GM12878 (cell line): ENCODE results near the gene NUP214. TPM values are rescaled to one million over a fixed set of nuclear protein-coding genes. Genes with fewer than 3 reads are reported as not detected.

Source experiments
- CREB1 ChIP-seq: IDR thresholded peaks from 2 replicates; pipeline ENCODE4 v1.6.1; 2012; ENCODE audit warnings: low read depth, mild to moderate bottlenecking, inconsistent platforms
- MEF2A ChIP-seq: IDR thresholded peaks from 2 replicates; pipeline ENCODE4 v1.6.1; 2011; ENCODE audit warnings: low read depth, mild to moderate bottlenecking, low read length, moderate library complexity; ENCODE audit not compliant: insufficient read depth
- NR2F1 ChIP-seq: fragments of 450-650 bp; conservative IDR thresholded peaks from 2 replicates; pipeline ENCODE4 v1.6.1; 2017; ENCODE audit warnings: mild to moderate bottlenecking
- SIX5 ChIP-seq: IDR thresholded peaks from 2 replicates; pipeline ENCODE4 v1.6.1; 2011; ENCODE audit warnings: mild to moderate bottlenecking, low read depth, low read length, moderate library complexity; ENCODE audit not compliant: severe bottlenecking
- polyA plus RNA-seq, 11 experiments: library from polyadenylated mRNA; depleted of rRNA in 4 of 11; unstranded in 6 of 11; stranded (reverse) in 5 of 11; fragments of >200 nt; fragmentation: Nextera tagmentation in 4 of 11; fragmentation: Illumina TruSeq in 1 of 11; extraction: Ambion mirVana in 4 of 11; extraction: Trizol in 1 of 11; gene quantifications; 1 replicate in 1 of 11; 2 replicates in 10 of 11; pipeline versions ENCODE4 v1.2.1 to v1.2.3, GENCODE V29; 2011 to 2016; ENCODE audit warnings: inconsistent platforms in 2 of 11, missing spikeins in 2 of 11, low read depth in 1 of 11
- total RNA-seq, 4 experiments: library from RNA; depleted of rRNA in 3 of 4; stranded (reverse); fragments of >200 nt in 3 of 4; fragmentation: Illumina TruSeq in 1 of 4; extraction: Trizol in 1 of 4; gene quantifications; 2 replicates each; pipeline versions ENCODE4 v1.2.1 to v1.2.3, GENCODE V29; 2013 to 2021
- TF ChIP-seq, protein P1 (sequence below): fragments of 150-350 bp; IDR thresholded peaks from 2 replicates; pipeline ENCODE4 v1.6.1; 2014; ENCODE audit warnings: mild to moderate bottlenecking, low read depth, low read length
- TF ChIP-seq, protein P2 (sequence below): fragments of 450-650 bp; IDR thresholded peaks from 2 replicates; pipeline ENCODE4 v1.6.1; 2017; ENCODE audit warnings: antibody characterized with exemption, mild to moderate bottlenecking, moderate library complexity
- TF ChIP-seq, protein P3 (sequence below): fragments of 450-650 bp; formaldehyde crosslinking; IDR thresholded peaks from 2 replicates; pipeline ENCODE4 v1.5.0; 2022; ENCODE audit warnings: mild to moderate bottlenecking, missing genetic modification characterization
- TF ChIP-seq, protein P4 (sequence below): IDR thresholded peaks from 2 replicates; pipeline ENCODE4 v1.6.1; 2011; ENCODE audit warnings: low read depth, low read length, improper control_type of control experiment, borderline replicate concordance

Gene NUP214
- total and polyA plus RNA-seq, 10 of the 15 experiments (the other 5 are each of a cell fraction or from before 2014, with no cell fraction given) = 11.7 to 53.8 (median 17.6) TPM

DNA sequence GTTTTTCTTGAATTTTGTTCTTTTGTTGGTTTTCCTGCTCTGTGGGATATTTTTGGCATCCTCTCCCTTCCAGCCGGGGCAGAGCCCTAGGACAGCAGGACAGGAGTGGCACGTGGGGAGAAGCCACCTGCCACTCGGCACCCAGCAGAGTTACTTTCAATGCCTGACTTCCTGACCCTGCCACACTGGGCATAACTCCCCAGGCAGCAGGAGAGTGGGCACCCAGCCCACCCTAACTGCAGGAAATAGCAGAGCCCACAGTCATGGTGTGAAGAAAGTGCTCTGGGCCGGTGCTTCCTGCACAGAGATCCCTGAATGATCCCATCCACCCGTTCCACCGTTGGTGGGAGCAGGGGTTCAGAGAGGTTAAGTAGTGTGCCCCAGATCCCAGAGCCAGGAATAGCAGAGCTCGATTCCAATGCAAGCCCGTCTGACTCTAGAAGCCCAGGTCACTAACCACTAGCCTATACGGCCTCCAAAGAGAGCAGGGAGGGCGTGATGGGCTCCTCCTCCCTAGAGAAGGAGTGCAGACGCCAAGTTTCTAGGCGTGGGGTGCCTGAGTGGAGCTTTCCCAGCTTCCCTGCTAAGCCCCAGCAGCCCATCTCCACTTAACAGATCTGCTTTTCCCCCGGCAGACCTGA lies 8.1 kb upstream of the NUP214 start (continued):
- TF ChIP-seq, protein P1, sequence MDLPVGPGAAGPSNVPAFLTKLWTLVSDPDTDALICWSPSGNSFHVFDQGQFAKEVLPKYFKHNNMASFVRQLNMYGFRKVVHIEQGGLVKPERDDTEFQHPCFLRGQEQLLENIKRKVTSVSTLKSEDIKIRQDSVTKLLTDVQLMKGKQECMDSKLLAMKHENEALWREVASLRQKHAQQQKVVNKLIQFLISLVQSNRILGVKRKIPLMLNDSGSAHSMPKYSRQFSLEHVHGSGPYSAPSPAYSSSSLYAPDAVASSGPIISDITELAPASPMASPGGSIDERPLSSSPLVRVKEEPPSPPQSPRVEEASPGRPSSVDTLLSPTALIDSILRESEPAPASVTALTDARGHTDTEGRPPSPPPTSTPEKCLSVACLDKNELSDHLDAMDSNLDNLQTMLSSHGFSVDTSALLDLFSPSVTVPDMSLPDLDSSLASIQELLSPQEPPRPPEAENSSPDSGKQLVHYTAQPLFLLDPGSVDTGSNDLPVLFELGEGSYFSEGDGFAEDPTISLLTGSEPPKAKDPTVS = no peak
- TF ChIP-seq, protein P2, sequence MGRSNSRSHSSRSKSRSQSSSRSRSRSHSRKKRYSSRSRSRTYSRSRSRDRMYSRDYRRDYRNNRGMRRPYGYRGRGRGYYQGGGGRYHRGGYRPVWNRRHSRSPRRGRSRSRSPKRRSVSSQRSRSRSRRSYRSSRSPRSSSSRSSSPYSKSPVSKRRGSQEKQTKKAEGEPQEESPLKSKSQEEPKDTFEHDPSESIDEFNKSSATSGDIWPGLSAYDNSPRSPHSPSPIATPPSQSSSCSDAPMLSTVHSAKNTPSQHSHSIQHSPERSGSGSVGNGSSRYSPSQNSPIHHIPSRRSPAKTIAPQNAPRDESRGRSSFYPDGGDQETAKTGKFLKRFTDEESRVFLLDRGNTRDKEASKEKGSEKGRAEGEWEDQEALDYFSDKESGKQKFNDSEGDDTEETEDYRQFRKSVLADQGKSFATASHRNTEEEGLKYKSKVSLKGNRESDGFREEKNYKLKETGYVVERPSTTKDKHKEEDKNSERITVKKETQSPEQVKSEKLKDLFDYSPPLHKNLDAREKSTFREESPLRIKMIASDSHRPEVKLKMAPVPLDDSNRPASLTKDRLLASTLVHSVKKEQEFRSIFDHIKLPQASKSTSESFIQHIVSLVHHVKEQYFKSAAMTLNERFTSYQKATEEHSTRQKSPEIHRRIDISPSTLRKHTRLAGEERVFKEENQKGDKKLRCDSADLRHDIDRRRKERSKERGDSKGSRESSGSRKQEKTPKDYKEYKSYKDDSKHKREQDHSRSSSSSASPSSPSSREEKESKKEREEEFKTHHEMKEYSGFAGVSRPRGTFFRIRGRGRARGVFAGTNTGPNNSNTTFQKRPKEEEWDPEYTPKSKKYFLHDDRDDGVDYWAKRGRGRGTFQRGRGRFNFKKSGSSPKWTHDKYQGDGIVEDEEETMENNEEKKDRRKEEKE = no peak
- TF ChIP-seq MEF2A (no peak), CREB1 (no peak), NR2F1 (no peak), SIX5 (no peak)
- TF ChIP-seq, protein P3, sequence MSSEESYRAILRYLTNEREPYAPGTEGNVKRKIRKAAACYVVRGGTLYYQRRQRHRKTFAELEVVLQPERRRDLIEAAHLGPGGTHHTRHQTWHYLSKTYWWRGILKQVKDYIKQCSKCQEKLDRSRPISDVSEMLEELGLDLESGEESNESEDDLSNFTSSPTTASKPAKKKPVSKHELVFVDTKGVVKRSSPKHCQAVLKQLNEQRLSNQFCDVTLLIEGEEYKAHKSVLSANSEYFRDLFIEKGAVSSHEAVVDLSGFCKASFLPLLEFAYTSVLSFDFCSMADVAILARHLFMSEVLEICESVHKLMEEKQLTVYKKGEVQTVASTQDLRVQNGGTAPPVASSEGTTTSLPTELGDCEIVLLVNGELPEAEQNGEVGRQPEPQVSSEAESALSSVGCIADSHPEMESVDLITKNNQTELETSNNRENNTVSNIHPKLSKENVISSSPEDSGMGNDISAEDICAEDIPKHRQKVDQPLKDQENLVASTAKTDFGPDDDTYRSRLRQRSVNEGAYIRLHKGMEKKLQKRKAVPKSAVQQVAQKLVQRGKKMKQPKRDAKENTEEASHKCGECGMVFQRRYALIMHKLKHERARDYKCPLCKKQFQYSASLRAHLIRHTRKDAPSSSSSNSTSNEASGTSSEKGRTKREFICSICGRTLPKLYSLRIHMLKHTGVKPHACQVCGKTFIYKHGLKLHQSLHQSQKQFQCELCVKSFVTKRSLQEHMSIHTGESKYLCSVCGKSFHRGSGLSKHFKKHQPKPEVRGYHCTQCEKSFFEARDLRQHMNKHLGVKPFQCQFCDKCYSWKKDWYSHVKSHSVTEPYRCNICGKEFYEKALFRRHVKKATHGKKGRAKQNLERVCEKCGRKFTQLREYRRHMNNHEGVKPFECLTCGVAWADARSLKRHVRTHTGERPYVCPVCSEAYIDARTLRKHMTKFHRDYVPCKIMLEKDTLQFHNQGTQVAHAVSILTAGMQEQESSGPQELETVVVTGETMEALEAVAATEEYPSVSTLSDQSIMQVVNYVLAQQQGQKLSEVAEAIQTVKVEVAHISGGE (CRISPR knock-in tag) = no peak
- TF ChIP-seq, protein P4, sequence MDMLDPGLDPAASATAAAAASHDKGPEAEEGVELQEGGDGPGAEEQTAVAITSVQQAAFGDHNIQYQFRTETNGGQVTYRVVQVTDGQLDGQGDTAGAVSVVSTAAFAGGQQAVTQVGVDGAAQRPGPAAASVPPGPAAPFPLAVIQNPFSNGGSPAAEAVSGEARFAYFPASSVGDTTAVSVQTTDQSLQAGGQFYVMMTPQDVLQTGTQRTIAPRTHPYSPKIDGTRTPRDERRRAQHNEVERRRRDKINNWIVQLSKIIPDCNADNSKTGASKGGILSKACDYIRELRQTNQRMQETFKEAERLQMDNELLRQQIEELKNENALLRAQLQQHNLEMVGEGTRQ = no peak
